BJ (cell line): Measurements from ENCODE around the gene ABAT. TPM values are rescaled to one million over a fixed set of nuclear protein-coding genes. Genes with fewer than 3 reads are reported as not detected.
A peak's percentile ranks its signal among the peaks of the same experiment; 100 is the strongest.
"Not testable (repeated sequence)": the region's sequence is repeated elsewhere in the genome, so short reads cannot be mapped to it uniquely, and the experiment has no call there.

Experiments
- CTCF ChIA-PET: fragments of 350-600 bp; formaldehyde crosslinking; extraction: SDS; loops from one replicate; lab custom pipeline; 2021; ENCODE audit warnings: antibody characterized with exemption, inconsistent platforms; lab: Yijun Ruan, JAX
- POLR2A ChIA-PET: fragments of 300-600 bp; sonication (Branson Sonifier 250); formaldehyde crosslinking; extraction: SDS; loops from one replicate; lab custom pipeline; 2021; ENCODE audit warnings: antibody characterized with exemption; lab: Charles Lee
- DNase-seq: peaks from one replicate; pipeline ENCODE4 v3.0.0-alpha.2; 2011; ENCODE audit warnings: low read depth
- H3K27me3 ChIP-seq: 2 replicates; pipeline ENCODE4 v1.6.0; 2011; ENCODE audit warnings: low read length; ENCODE audit not compliant: control insufficient read depth, insufficient read depth
- H3K36me3 ChIP-seq: 2 replicates; pipeline ENCODE4 v1.5.1; 2011; ENCODE audit warnings: low read length; ENCODE audit not compliant: control insufficient read depth, insufficient read depth
- H3K4me3 ChIP-seq: 2 replicates; pipeline ENCODE4 v1.5.1; 2011; ENCODE audit warnings: low read depth, mild to moderate bottlenecking, control low read depth, low read length
- CTCF ChIP-seq: IDR thresholded peaks from 2 replicates; pipeline ENCODE4 v1.5.1; 2011; ENCODE audit warnings: low read depth, mild to moderate bottlenecking, control low read depth, inconsistent platforms, low read length, moderate library complexity; ENCODE audit not compliant: insufficient read depth
- polyA plus RNA-seq: library from polyadenylated mRNA; depleted of rRNA; stranded (reverse); fragments of >200 nt; gene quantifications from 2 replicates; pipeline ENCODE4 v1.2.3, GENCODE V29; 2011

Gene ABAT
- polyA plus RNA-seq, 1 experiment = 3.5 TPM

GRCh38 chr16:8649829-8650554, 24.4 kb upstream of the ABAT start:
- no peak overlapping the region for H3K4me3 ChIP-seq
- POLR2A ChIA-PET = no interaction called here
- no peak for TF ChIP-seq CTCF
- H3K36me3 ChIP-seq = peaks cover 14% of the 10 kb centered on the region
- DNase-seq = no peak
- H3K27me3 ChIP-seq = no peaks in the 10 kb centered on the region; the same call in 1 of the 2 replicates
- CTCF ChIA-PET = no interaction called here

- H3K4me3 ChIP-seq, POLR2A ChIA-PET, H3K36me3 ChIP-seq, H3K27me3 ChIP-seq, DNase-seq: not testable (repeated sequence)
- peak; percentile 46 for TF ChIP-seq CTCF
- CTCF ChIA-PET = interaction anchor here (1.0 to 5.7 kb wide), 4 partner anchors 9 to 83 kb away, joined by 3 to 32 read pairs (median 4); partner anchors contain the start of gene ABAT
These were observed 22.5 kb upstream of the ABAT start for GRCh38 chr16:8651958-8652357.

GRCh38 chr16:8655184-8655717, 19.2 kb upstream of the ABAT start:
- CTCF ChIA-PET = interaction anchor here (0.6 to 5.7 kb wide), 9 partner anchors 9 to 225 kb away, joined by 3 to 32 read pairs (median 3); no protein-coding TSS in a partner anchor
- Histone ChIP-seq H3K27me3 (no peaks in the 10 kb centered on the region; the same call in 1 of the 2 replicates), H3K36me3 (no peaks in the 10 kb centered on the region), H3K4me3 (no peak overlapping the region)
- DNase-seq = no peak
- POLR2A ChIA-PET = no interaction called here
- TF ChIP-seq CTCF = peak; percentile 58

- Histone ChIP-seq H3K36me3 (no peaks in the 10 kb centered on the region), H3K27me3 (no peaks in the 10 kb centered on the region; the same call in 1 of the 2 replicates), H3K4me3 (no peak overlapping the region)
- TF ChIP-seq CTCF = no peak
- no peak for DNase-seq
- POLR2A ChIA-PET = no interaction called here
- CTCF ChIA-PET = interaction anchor here (1.0 to 5.7 kb wide), 3 partner anchors 14 to 224 kb away, joined by 4 to 32 read pairs (median 6); no protein-coding TSS in a partner anchor
These were observed 18.0 kb upstream of the ABAT start for GRCh38 chr16:8656376-8656775.

GRCh38 chr16:8660841-8661301, 13.5 kb upstream of the ABAT start:
- peak; percentile 73 for TF ChIP-seq CTCF
- no peaks in the 10 kb centered on the region; the same call in 1 of the 2 replicates for H3K36me3 ChIP-seq
- DNase-seq = no peak
- ChIA-PET CTCF (interaction anchor here (0.7 to 3.7 kb wide), 18 partner anchors 9 to 1463 kb away, joined by 3 to 28 read pairs (median 4); partner anchors contain the start of gene LITAFD), POLR2A (no interaction called here)
- H3K27me3 ChIP-seq = no peaks in the 10 kb centered on the region; the same call in 1 of the 2 replicates
- no peak overlapping the region for H3K4me3 ChIP-seq
